ENCODE results near the gene ALPI. TPM values are rescaled to one million over a fixed set of nuclear protein-coding genes. Genes with fewer than 3 reads are reported as not detected.

Gene ALPI
- total and polyA plus RNA-seq, 4 donors = 0.18 to 19.9 TPM; not detected in 2

DNA sequence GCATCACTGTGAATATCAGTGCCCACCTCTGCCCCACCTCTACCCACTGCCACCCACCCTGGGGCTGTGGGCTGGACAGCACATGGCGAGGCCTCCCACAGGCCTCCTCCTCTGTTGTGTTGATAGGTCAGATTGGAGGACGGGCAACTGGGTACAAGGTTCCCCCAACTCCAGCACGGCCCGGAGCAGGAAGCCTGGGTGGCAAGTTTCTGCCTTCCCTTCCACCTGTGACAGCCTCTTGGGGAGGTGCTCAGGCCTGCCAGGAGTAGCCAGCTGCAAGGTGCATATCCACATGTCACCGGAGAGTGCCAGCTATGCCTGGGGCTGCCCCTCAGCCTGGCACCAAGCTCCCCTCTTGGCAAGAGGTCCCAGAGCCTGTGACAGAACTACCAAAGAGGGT, 38.6 kb downstream of the ALPI start:
- Histone ChIP-seq H3K9me3 (ENCODE audit: control insufficient read depth, low read length) (no peaks in the 10 kb centered on the region), H3K36me3 (ENCODE audit: control insufficient read depth in 1 of 2, insufficient read depth in 2 of 2, low read length in 1 of 2) (no peaks in the 10 kb centered on the region), H3K4me1 (ENCODE audit: control insufficient read depth in 1 of 2, insufficient read depth in 2 of 2, low read length in 2 of 2) (no peaks in the 10 kb centered on the region), H3K27ac (ENCODE audit: low read depth in 1 of 2, low read length in 2 of 2) (no peak overlapping the region), H3K4me3 (ENCODE audit: low read length in 2 of 2) (no peak overlapping the region), H3K27me3 (ENCODE audit: control insufficient read depth in 1 of 2, insufficient read depth in 2 of 2, low read length in 1 of 2) (no peaks in the 10 kb centered on the region)
- no peak for DNase-seq
- no peak for ATAC-seq (ENCODE audit: low FRiP score)
- 94 to 96% methylated on average over 5 of the region's 5 CpGs for WGBS, 2 donors
- intact Hi-C loops (cut with DNase I) = no loop called here

DNA sequence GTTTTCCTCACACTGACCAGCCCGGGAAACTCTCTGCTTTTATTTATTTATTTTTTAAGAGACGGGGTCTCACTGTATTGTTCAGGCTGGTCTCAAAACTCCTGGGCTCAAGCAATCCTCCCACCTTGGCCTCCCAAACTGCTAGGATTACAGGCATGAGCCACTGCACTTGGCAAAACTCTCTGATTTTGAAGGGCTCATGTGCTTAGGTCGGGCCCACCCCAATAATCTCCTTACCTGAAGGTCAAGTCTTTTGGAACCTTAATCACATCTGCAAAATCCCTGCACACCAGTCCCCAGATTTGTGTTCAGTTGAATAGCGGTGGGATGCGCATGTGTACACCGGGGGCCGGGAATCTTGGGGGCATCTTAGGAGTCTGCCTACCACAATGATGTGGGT, 39.3 kb downstream of the ALPI start:
- Histone ChIP-seq H3K36me3 (ENCODE audit: control insufficient read depth in 1 of 2, insufficient read depth in 2 of 2, low read length in 1 of 2) (no peaks in the 10 kb centered on the region), H3K4me1 (ENCODE audit: control insufficient read depth in 1 of 2, insufficient read depth in 2 of 2, low read length in 2 of 2) (no peaks in the 10 kb centered on the region), H3K27me3 (ENCODE audit: control insufficient read depth in 1 of 2, insufficient read depth in 2 of 2, low read length in 1 of 2) (no peaks in the 10 kb centered on the region), H3K9me3 (ENCODE audit: control insufficient read depth, low read length) (no peaks in the 10 kb centered on the region), H3K27ac (ENCODE audit: low read depth in 1 of 2, low read length in 2 of 2) (no peak overlapping the region), H3K4me3 (ENCODE audit: low read length in 2 of 2) (no peak overlapping the region)
- intact Hi-C loops (cut with DNase I) = no loop called here
- ATAC-seq (ENCODE audit: low FRiP score) (no peak), DNase-seq (no peak)
- 90 to 91% methylated on average over 7 of the region's 7 CpGs for WGBS, 2 donors

DNA sequence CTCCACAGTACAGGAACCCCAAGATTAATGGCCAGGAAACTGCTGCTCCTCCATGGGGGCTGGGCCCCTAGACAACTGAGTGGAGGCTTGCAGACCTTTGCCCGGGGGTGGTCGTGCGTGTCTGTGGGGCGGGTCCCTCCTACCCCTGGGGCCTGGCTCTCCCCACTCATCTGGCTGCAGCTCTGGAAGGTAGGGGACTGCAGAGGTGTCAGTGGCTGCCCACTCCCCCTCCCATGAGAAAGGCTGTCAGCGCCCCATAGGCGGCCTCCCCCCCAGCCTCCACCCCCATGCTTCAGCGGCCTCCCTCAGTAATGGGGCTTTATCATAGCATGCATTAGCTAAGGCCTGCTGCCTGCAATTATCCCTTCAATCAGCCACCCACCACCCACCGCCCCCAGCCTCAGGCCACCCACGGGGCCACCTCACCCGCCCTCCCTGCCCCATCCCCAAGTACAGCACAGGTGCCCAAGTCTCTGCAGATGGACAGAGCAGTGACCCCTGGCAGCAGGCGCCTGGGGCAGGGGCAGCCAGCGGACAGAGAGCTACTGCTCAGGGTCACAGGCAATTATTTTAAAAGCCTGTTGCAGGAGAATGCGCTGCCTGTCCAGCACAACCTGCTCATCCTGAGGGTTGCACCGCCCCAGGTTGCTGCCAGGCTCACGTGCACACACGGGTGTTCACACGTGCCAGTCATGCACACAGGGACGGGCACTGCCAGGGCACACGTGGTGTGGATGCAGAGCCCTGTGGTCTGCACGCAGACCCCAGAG, 40.7 kb downstream of the ALPI start:
- no peak for DNase-seq
- no peak overlapping the region for H3K4me3 ChIP-seq (ENCODE audit: low read length in 2 of 2)
- H3K4me1 ChIP-seq (ENCODE audit: control insufficient read depth in 1 of 2, insufficient read depth in 2 of 2, low read length in 2 of 2) = no peaks in the 10 kb centered on the region
- H3K27ac ChIP-seq (ENCODE audit: low read depth in 1 of 2, low read length in 2 of 2) = no peak overlapping the region
- no peak for ATAC-seq (ENCODE audit: low FRiP score)
- H3K9me3 ChIP-seq (ENCODE audit: control insufficient read depth, low read length) = no peaks in the 10 kb centered on the region
- no peaks in the 10 kb centered on the region for H3K27me3 ChIP-seq (ENCODE audit: control insufficient read depth in 1 of 2, insufficient read depth in 2 of 2, low read length in 1 of 2)
- intact Hi-C loops (cut with DNase I) = no loop called here
- 76 to 77% methylated on average over 19 to 20 of the region's 20 CpGs for WGBS, 2 donors
- H3K36me3 ChIP-seq (ENCODE audit: control insufficient read depth in 1 of 2, insufficient read depth in 2 of 2, low read length in 1 of 2) = no peaks in the 10 kb centered on the region

DNA sequence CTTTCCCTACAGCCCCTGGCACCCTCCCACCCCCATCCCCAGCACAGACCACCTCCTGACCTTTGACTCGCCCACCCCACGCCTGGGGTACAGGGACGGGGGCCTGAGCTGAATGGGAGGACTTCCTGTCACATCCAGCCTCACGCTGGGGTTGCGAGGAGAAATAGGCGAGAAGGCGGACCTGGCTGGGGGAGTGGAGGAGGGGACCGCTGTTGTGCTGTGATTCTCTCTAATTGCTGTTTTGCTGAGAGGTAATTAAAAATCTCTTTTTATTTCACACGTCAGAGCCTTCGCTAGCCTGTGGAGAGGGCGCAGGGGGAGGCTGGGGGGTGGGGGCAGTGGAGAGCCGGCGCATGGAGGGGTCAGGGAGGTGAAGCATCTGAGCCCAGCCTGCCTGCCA, 41.4 kb downstream of the ALPI start:
- Histone ChIP-seq H3K27me3 (ENCODE audit: control insufficient read depth in 1 of 2, insufficient read depth in 2 of 2, low read length in 1 of 2) (no peaks in the 10 kb centered on the region), H3K36me3 (ENCODE audit: control insufficient read depth in 1 of 2, insufficient read depth in 2 of 2, low read length in 1 of 2) (no peaks in the 10 kb centered on the region), H3K4me1 (ENCODE audit: control insufficient read depth in 1 of 2, insufficient read depth in 2 of 2, low read length in 2 of 2) (no peaks in the 10 kb centered on the region), H3K4me3 (ENCODE audit: low read length in 2 of 2) (no peak overlapping the region), H3K9me3 (ENCODE audit: control insufficient read depth, low read length) (no peaks in the 10 kb centered on the region), H3K27ac (ENCODE audit: low read depth in 1 of 2, low read length in 2 of 2) (no peak overlapping the region)
- ATAC-seq (ENCODE audit: low FRiP score) (no peak), DNase-seq (no peak)
- WGBS, 2 donors = 82% methylated on average over 13 of the region's 13 CpGs
- intact Hi-C loops (cut with DNase I) = no loop called here

DNA sequence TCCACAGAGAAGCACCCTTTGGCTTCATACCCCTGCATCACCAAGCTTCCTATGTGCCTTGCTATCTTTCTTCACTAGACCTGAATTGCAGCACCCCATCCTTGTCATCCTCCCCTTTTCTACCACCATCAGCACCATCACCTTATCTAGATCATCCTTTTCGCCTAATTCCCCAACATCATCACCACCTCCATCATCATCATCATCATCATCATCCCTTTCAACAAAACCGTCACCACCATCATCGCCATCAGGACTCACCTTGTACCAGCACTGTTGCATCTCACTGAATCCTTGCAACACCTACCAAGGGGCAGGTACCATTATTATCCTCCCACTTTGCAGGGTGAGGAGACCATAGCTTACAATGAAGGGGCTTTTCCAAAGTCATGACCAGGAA, 42.5 kb downstream of the ALPI start:
- no peak for ATAC-seq (ENCODE audit: low FRiP score)
- Histone ChIP-seq H3K27me3 (ENCODE audit: control insufficient read depth in 1 of 2, insufficient read depth in 2 of 2, low read length in 1 of 2) (no peaks in the 10 kb centered on the region), H3K4me1 (ENCODE audit: control insufficient read depth in 1 of 2, insufficient read depth in 2 of 2, low read length in 2 of 2) (no peaks in the 10 kb centered on the region), H3K9me3 (ENCODE audit: control insufficient read depth, low read length) (no peaks in the 10 kb centered on the region), H3K36me3 (ENCODE audit: control insufficient read depth in 1 of 2, insufficient read depth in 2 of 2, low read length in 1 of 2) (no peaks in the 10 kb centered on the region), H3K27ac (ENCODE audit: low read depth in 1 of 2, low read length in 2 of 2) (no peak overlapping the region), H3K4me3 (ENCODE audit: low read length in 2 of 2) (no peak overlapping the region)
- DNase-seq = no peak
- intact Hi-C loops (cut with DNase I) = no loop called here
- WGBS, 2 donors = 95 to 97% methylated on average over 3 of the region's 3 CpGs

DNA sequence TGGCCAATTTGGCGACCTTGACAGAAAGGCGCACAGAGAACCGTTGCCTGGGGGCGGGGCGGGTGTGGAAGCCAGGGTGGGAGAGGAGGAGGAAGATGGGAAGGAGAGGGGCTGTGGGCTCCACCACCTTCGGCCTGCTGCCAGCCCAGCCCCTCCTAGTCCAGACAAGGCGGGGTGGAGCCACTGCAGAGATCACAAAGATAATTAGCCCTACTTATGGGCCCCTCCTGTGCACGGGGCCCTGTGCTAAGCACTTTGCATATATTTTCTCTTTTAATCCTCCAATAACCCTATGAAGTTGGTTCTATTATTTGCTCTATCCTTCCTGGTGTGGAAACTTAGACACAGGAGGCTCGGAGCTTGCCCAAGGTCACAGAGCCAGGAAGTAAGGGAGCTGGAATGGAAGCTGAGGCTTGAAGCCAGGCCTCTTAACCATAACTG, 45.4 kb downstream of the ALPI start:
- DNase-seq (no peak), ATAC-seq (ENCODE audit: low FRiP score) (no peak)
- intact Hi-C loops (cut with DNase I) = no loop called here
- H3K4me3 ChIP-seq (ENCODE audit: low read length in 2 of 2) = no peak overlapping the region
- no peak overlapping the region for H3K27ac ChIP-seq (ENCODE audit: low read depth in 1 of 2, low read length in 2 of 2)
- H3K36me3 ChIP-seq (ENCODE audit: control insufficient read depth in 1 of 2, insufficient read depth in 2 of 2, low read length in 1 of 2) = no peaks in the 10 kb centered on the region
- no peaks in the 10 kb centered on the region for H3K9me3 ChIP-seq (ENCODE audit: control insufficient read depth, low read length)
- no peaks in the 10 kb centered on the region for H3K4me1 ChIP-seq (ENCODE audit: control insufficient read depth in 1 of 2, insufficient read depth in 2 of 2, low read length in 2 of 2)
- H3K27me3 ChIP-seq (ENCODE audit: control insufficient read depth in 1 of 2, insufficient read depth in 2 of 2, low read length in 1 of 2) = no peaks in the 10 kb centered on the region
- 86 to 90% methylated on average over 9 of the region's 9 CpGs for WGBS, 2 donors

DNA sequence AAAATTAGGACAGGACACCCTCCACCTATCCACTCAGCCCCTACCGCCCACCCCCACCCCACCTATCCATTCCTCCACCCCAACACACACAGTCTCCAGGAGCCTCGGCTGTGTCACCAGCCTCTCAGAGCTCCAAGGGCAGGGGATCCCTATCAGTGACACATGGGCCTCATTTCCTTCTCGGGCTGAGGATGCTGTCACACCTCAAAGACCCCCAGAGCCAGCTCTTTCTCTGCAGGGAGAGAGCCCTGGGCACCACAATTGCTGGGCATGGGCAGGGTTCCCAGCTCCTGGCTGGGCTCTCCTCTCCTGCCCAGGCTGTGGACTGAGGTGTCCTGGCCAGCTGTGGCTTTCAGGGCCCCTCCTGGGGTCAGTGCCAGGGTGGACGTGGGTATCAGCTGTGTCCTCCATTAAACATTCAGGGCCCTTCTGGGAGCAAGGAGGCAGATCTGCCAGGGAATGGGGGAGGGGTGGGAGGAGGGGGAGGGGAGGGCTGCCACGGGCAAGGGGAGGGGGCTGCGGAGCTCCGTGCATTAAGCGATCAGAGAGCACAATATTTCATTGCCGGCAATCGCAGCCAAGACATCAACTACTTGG, 45.9 kb downstream of the ALPI start:
- no peaks in the 10 kb centered on the region for H3K9me3 ChIP-seq (ENCODE audit: control insufficient read depth, low read length)
- no peaks in the 10 kb centered on the region for H3K4me1 ChIP-seq (ENCODE audit: control insufficient read depth in 1 of 2, insufficient read depth in 2 of 2, low read length in 2 of 2)
- WGBS, 2 donors = 37 to 50% methylated on average over 10 of the region's 10 CpGs
- no peaks in the 10 kb centered on the region for H3K27me3 ChIP-seq (ENCODE audit: control insufficient read depth in 1 of 2, insufficient read depth in 2 of 2, low read length in 1 of 2)
- no peaks in the 10 kb centered on the region for H3K36me3 ChIP-seq (ENCODE audit: control insufficient read depth in 1 of 2, insufficient read depth in 2 of 2, low read length in 1 of 2)
- ATAC-seq (ENCODE audit: low FRiP score) (no peak), DNase-seq (no peak)
- intact Hi-C loops (cut with DNase I) = no loop called here
- H3K4me3 ChIP-seq (ENCODE audit: low read length in 2 of 2) = no peak overlapping the region
- H3K27ac ChIP-seq (ENCODE audit: low read depth in 1 of 2, low read length in 2 of 2) = no peak overlapping the region

DNA sequence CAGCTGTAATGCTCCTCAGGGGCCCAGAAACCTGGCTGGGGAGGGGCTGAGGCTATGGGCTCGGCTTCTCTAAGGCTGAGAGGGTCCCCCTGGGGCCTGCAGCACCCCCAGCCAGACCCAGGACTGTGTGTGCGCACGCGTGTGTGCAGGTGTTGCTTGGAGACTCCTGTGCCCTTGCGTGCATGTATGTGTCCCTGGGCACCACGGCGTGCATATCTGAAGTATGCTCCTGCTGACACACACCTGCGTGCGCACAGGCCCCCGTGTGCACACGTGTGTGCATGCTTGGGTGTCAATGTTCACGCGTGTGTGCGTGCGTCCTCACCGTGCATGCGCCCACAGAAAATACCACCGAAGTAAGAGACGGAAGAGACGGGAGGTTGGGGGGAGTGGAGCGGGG, 46.6 kb downstream of the ALPI start:
- Histone ChIP-seq H3K4me3 (ENCODE audit: low read length in 2 of 2) (no peak overlapping the region), H3K4me1 (ENCODE audit: control insufficient read depth in 1 of 2, insufficient read depth in 2 of 2, low read length in 2 of 2) (no peaks in the 10 kb centered on the region), H3K27me3 (ENCODE audit: control insufficient read depth in 1 of 2, insufficient read depth in 2 of 2, low read length in 1 of 2) (no peaks in the 10 kb centered on the region), H3K27ac (ENCODE audit: low read depth in 1 of 2, low read length in 2 of 2) (no peak overlapping the region), H3K9me3 (ENCODE audit: control insufficient read depth, low read length) (no peaks in the 10 kb centered on the region), H3K36me3 (ENCODE audit: control insufficient read depth in 1 of 2, insufficient read depth in 2 of 2, low read length in 1 of 2) (no peaks in the 10 kb centered on the region)
- intact Hi-C loops (cut with DNase I) = no loop called here
- WGBS, 2 donors = 14 to 15% methylated on average over 18 to 21 of the region's 21 CpGs
- no peak for ATAC-seq (ENCODE audit: low FRiP score)
- no peak for DNase-seq

All from aorta (tissue), 5 donors.